GM18498 (cell line): Measurements from ENCODE around the gene ATF6B.

Experiments
- ATAC-seq: cut with Tn5 transposase; IDR thresholded peaks from one replicate; pipeline ENCODE4 v1.9.1; 2021; ENCODE audit warnings: mild to moderate bottlenecking, moderate library complexity; ENCODE audit not compliant: unreplicated experiment

ATF6B gene

GRCh38 chr6:32127717-32128592 lies at the start of gene ATF6B:
TSS of gene ATF6B (minus strand) at chr6:32128246. CDS start at chr6:32128207, 39 bp downstream.
- ATAC-seq: peak; percentile 89

- ATAC-seq: no peak
Measured at GRCh38 chr6:32177183-32177787, 49.2 kb upstream of the ATF6B start.

GRCh38 chr6:32176476-32177182 lies 48.6 kb upstream of the ATF6B start:
- no peak for ATAC-seq

DNA sequence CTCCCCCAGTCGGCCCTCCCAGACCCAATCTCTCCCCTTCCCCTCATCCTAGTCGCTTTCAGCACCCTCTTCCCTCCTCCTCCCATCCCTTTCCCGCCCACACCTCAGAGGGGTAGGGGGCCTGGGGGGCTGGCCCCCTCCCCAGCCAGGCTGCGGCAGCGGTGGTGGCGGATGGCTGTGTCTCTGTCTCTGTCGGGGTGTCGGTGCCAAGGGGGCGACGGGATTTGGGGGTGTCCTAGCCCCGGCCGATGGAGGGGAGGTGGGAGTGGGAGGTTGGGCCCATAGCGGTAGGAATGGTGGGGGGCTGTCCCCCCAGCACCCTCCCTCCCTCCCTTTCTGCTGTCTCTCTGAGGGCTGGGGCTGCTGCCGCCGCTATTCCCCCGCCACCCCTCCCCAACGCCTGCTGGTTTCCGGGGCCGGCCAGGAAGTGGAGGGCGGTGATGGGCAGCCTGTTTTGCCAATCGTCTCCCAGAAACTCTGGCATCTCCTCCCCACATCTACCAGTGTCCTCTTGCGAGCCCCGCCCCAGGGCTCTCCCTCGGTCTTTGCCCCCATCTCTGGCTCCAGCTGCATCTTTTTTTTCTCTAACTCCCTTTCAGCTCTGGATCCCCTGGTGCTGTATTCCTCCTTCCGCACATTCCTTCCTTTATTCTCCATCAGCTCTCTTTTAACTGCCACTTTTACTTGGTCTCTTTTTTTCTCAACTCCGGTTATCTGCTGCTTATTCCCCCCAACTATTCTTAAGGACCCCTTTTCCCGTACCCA lies 47.8 kb upstream of the ATF6B start, which contains the start of gene AGPAT1:
Gene AGPAT1 (minus strand): TSS at position 374 of the 765 bp plus-strand sequence. CDS start 4,588 bp downstream, outside the sequence.
- ATAC-seq: peak; percentile 47

DNA sequence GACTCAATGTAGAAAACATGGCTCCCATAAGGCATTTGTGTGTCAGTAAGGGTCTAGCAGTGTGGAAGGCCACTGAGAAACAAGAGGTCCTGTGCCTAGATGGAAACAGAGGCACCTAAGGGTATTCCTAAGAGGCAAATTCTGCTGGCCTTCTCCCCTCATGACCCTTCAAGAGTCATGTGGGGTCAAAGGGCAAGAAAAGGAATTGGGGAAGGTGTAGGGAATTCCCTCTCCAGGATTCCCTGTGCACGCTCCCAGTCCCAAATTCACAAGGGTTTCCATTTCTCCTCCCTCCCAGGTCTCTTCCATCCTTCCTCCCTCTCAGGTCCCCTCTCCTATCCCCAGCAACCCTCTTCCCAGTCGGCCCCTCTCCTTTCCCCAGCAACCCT lies 47.3 kb upstream of the ATF6B start:
- ATAC-seq: no peak

DNA sequence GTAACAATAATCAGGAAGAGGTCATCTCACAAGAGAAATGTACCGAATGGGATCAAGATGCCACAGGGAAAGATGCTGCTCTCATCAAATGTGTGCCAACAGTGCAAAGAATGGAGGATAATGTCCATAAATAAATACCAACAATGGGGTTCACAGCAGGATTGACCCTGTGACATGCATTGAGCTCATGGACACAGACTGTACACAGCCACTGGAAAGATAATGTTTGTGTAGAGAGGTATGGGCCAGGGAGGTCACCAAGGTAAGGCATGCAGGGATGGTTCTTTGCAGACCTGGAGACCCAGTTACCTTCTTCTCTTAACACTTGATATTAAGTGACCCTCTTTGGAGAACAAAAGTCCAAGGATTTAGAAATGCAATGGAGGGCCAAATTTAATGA lies 46.4 kb upstream of the ATF6B start:
- no peak for ATAC-seq

GRCh38 chr6:32173051-32173727 lies 45.1 kb upstream of the ATF6B start:
- ATAC-seq: no peak

DNA sequence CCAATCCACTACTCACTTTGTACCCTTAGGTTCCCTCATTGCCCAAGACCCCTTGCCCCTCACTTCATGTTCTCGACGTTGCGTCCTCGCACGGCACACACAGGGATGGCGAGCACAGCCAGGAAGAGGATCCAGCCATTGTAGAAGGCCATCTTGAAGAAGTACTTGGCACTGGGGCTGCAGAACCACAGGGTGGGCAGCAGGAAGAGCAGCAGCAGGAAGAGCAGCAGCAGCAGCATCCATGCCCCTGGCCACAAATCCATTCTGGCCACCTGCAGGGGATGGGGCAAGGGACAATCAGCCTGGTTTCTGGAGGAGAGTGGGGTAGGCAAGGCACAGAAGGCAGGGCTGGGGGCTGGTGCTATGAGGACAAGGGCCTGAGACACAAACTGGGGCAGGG lies 43.2 kb upstream of the ATF6B start:
- no peak for ATAC-seq

DNA sequence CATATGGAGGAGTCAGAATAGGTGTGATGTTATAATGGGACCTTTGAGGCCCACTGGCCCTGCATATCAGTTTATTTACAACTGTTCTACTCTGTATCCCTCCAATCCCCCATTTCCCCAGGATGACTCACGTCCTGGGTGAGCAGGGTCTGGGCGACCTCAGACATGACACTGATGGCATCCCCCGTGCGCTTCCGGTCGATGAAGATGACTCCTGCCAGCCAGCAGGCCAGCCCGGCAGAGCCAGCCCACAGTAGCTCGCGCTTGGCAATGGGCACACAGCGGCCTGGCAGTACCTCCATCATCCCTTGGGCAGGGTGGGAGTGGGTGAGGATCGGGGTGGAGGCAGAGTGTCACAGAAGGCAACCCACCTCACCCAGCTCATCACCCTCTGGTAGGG lies 42.2 kb upstream of the ATF6B start:
- no peak for ATAC-seq

DNA sequence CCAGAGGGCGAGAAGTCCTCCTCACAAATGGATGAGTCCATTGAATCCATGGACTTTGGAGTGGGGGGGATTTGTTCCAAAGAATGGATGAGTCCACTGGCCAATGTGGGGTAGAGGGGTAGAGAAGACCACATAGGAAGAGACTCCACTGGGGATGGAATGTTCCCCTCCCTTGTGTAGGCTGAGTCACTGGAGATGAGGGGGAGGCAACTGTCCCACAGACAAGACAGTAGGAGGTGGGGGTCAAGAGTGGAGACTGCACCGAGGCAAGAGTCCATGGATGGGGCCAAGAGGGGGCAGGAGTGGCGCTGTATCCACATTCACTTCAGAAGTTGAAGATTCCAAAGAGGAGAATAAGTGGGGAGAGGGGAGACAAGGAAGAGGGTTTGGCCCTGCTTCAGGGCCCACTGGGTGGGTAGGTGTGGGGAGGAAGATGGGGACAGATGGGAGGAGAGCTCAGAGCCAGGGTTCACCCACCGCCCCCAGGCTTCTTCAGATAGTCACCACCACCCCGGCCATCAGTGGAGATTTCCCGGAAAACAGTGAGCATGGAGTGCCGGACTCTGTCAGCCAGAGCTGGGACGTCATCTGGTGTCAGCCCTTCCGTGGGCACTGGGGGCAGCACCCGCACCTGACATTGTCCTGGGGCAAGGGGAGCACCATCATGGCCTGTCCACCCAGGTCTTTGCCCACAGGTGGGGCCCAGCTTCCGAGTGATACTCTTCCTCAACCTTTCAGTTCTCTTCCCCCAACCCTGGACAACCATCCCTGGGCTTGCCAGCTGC lies 41.0 kb upstream of the ATF6B start:
- ATAC-seq: no peak

- ATAC-seq: no peak
Measured at GRCh38 chr6:32168350-32168749, 40.3 kb upstream of the ATF6B start.

DNA sequence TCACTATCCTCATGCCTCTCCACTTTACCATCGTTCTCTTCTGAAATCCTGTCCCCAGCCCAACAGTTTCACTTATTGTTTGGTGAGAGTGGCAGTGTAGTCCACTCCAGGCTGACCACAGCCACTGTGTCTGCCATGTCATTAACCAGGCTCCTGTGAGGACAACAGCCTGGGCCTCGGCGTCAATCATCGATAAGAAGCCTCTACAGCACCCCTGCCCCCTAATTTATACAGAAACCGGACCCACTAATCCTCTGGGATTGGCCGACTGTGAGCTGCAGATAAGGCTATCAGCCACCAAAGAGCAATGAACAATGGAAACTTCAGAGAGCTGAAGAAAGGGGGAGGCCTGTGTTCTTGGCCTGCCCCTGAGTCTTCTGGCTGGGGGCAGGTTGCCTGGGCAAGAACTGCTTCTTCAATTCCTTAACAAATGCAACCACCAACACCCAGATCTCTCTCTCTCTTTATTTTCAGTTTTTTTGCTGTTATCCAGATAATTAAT lies 39.8 kb upstream of the ATF6B start:
- no peak for ATAC-seq

DNA sequence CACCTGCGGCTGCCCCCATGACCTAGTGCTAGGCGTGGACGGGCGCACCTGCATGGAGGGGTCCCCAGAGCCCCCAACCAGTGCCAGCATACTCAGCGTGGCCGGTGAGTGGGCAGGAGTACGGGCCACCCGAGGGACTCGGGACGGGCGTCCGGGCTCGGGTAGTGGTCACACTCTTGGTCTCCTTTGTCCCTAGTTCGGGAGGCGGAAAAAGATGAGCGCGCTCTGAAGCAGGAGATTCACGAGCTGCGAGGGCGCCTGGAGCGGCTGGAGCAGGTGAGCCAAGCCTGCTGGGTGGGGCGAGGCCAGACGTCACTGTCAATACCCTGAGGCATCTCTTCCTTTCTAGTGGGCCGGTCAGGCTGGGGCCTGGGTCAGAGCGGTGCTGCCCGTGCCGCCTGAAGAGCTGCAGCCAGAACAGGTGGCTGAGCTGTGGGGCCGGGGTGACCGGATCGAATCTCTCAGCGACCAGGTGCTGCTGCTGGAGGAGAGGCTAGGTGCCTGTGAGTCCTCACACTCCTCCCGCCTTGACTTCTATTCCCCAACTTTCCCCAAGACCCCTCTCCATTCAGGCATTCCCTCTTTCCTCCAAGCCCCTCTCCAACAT lies 39.2 kb upstream of the ATF6B start:
- ATAC-seq: no peak

DNA sequence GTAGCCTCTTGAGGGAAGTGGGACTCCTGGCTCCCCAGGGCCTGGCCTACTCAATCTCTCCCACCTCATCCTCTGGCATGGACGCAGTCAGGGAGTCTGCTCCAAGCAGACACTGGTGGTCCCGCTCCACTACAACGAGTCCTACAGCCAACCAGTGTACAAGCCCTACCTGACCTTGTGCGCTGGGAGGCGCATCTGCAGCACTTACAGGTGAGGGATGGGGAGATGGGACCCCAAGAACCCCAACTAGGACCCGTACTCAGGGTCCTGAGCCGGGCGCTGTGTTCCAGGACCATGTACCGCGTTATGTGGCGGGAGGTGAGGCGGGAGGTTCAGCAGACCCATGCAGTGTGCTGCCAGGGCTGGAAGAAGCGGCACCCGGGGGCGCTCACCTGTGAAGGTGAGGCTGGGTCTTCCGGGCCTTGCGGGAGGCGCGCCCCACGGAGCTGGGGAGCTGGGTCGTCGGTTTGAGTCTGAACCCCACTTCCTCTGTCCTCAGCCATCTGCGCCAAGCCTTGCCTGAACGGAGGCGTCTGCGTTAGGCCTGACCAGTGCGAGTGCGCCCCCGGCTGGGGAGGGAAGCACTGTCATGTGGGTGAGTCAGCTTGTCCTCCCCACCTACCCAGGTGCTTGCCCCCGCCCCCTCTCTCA lies 38.5 kb upstream of the ATF6B start:
- ATAC-seq: no peak

- ATAC-seq: no peak
Measured at GRCh38 chr6:32164295-32164694, 36.2 kb upstream of the ATF6B start, which contains the start of gene EGFL8. TSS of gene EGFL8 (plus strand) at chr6:32164595. CDS start at chr6:32166166, 1,571 bp downstream.

DNA sequence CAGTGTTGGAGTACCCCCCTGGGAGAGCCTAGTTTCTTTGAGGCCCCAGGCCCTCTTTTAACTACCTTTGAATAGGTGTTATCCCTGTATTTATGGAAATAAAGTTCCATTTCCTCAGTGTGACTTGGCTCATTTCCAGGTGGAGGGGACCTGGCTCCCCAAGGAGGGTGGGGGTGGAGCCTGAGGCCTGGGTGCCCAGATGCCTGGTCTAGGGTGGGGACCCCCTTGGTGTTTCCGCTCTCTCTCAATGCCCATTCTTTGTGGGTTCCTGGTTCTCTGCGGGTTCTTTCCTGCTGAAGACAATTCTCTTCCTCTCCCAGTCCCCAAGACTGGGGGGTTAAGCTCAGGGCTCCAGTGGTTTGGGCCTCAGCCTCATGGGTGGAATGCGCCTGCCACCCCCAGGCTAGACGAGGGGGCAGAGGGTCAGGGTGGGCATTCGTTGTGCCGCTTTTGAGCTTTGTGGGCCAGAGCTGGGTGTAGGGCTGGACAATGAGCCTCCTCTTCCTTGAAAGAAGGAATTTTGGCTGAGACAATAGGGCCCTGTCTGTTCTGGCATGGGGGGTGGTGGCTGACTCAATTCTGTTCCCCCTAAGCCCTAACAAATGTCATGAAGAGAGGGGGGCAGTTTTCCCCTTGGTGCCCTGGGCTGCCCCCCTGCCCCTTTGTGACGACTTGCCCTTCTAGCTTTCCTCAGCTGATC lies 35.7 kb upstream of the ATF6B start:
- no peak for ATAC-seq

GRCh38 chr6:32158052-32158451 lies 30.0 kb upstream of the ATF6B start:
- no peak for ATAC-seq

- ATAC-seq: no peak
Measured at GRCh38 chr6:32156891-32157290, 28.8 kb upstream of the ATF6B start.
